ENCODE results near the gene GLG1. TPM values are rescaled to one million over a fixed set of nuclear protein-coding genes. Genes with fewer than 3 reads are reported as not detected.
"Not testable (repeated sequence)": the region's sequence is repeated elsewhere in the genome, so short reads cannot be mapped to it uniquely, and the experiment has no call there.

Gene GLG1
- total RNA-seq (2014; rRNA removed; shearing (Covaris generic)): 61.4 and 84.8 TPM in 2 replicates

DNA sequence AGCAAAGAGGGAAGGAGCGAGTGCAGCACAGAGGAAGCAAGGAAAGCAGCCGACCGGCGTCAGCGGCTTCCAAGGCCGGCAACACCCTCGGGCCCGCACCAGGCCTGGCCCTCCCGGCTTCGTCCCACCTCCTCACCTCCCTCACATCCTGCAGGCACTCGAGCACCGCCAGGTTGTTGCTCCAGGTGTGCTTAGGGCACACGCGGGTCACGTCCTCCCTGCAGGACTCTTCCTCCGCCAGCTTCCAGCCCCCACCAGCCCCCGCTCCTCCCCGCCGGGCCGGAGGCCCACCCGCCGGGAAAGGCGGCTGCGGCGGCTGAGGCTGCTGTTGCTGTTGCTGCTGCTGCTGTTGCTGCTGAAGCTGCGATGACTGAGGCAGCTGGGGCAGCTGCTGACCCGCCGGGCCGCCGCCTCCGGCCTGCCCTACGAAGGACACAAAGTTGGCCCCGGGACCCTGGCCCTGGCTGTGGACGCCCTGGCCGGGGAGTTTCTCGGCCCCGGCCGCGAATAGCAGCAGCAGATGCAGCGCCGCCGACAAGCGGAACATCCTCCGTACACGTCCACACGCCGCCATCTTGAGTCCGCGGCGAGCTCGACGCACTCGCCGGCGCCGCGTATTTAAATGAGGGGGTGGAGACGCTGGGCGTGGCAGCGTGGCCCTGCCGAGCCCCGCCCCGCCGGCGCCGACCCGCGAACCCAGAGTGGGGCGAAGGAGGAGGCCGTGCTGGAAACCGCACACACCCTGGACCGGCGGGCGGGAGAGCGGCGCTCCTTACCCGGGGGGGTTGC, at the start of gene GLG1:
GLG1 (minus strand) TSS at position 594 of the 789 bp plus-strand sequence; CDS start at position 574, 20 bp downstream.
- H3K27me3 ChIP-seq (ENCODE audit: control insufficient read depth, insufficient read depth, low read length): no peaks in the 10 kb centered on the region
- peak; percentile 96 for DNase-seq
- H3K4me3 ChIP-seq (ENCODE audit: insufficient read depth, low read depth, low read length): peak within 1 kb of the TSS; percentile 99
- no peaks in the 10 kb centered on the region for H3K36me3 ChIP-seq (replicated peaks; ENCODE audit: control insufficient read depth, insufficient read depth, low read length)

DNA sequence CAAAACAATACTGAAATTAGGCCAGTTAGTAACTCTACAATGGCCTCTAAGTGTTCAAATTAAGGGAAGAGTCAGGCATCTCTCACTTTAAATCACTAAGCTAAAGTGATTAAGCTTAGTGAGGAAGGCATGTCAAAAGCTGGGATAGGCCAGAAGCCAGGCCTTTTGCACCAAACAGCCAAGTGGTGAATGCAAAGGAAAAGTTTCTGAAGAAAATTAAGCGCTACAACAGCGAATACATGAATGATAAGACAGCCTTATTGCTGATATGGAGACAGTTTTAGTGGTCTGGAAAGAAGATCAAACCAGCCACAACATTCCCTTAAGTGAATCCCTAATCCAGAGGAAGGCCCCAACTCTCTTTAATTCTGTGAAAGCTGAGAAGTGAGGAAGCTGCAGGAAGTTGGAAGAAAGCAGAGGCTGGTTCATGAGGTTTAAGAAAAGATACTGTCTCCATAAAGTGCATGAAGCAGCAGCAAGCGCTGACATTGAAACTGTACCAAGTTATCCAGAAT, 47.7 kb upstream of the GLG1 start:
- H3K4me3 ChIP-seq (ENCODE audit: insufficient read depth, low read depth, low read length): no peak overlapping the region
- H3K36me3 ChIP-seq (replicated peaks; ENCODE audit: control insufficient read depth, insufficient read depth, low read length): peaks cover 33% of the 10 kb centered on the region
- no peaks in the 10 kb centered on the region for H3K27me3 ChIP-seq (ENCODE audit: control insufficient read depth, insufficient read depth, low read length)
- DNase-seq: no peak

- not testable (repeated sequence) for H3K4me3 ChIP-seq (ENCODE audit: insufficient read depth, low read depth, low read length); DNase-seq; H3K27me3 ChIP-seq (ENCODE audit: control insufficient read depth, insufficient read depth, low read length)
- H3K36me3 ChIP-seq (replicated peaks; ENCODE audit: control insufficient read depth, insufficient read depth, low read length): peaks cover 34% of the 10 kb centered on the region
These were observed 46.0 kb upstream of the GLG1 start for GRCh38 chr16:74652883-74653282.

DNA sequence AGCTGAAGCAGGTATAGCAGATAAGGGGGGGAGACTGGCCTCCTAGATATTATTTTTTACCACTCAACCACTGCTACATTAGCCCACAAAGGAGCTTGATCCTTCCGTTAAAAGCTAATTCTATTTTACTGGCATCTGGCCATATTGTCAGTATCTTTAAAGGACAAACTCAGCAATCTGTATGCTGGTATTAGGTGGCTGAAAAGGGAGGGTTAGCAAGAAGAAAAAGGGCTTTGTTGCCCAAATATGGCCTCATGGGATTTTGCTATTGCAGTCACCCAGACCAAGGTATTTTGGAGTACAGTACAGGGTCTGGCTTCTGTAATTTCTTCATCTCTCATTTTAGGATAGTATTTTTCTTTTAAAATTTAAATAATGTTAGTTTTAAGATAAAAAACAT, 45.3 kb upstream of the GLG1 start:
- H3K36me3 ChIP-seq (replicated peaks; ENCODE audit: control insufficient read depth, insufficient read depth, low read length): peaks cover 33% of the 10 kb centered on the region
- no peak for DNase-seq
- no peaks in the 10 kb centered on the region for H3K27me3 ChIP-seq (ENCODE audit: control insufficient read depth, insufficient read depth, low read length)

GRCh38 chr16:74651841-74652240, 44.9 kb upstream of the GLG1 start:
- Histone ChIP-seq H3K4me3 (ENCODE audit: insufficient read depth, low read depth, low read length) (no peak overlapping the region), H3K27me3 (ENCODE audit: control insufficient read depth, insufficient read depth, low read length) (no peaks in the 10 kb centered on the region), H3K36me3 (replicated peaks; ENCODE audit: control insufficient read depth, insufficient read depth, low read length) (peaks cover 30% of the 10 kb centered on the region)
- no peak for DNase-seq

More for the DNA sequence above, 45.3 kb upstream of the GLG1 start:
- H3K4me3 ChIP-seq (ENCODE audit: insufficient read depth, low read depth, low read length): no peak overlapping the region

DNA sequence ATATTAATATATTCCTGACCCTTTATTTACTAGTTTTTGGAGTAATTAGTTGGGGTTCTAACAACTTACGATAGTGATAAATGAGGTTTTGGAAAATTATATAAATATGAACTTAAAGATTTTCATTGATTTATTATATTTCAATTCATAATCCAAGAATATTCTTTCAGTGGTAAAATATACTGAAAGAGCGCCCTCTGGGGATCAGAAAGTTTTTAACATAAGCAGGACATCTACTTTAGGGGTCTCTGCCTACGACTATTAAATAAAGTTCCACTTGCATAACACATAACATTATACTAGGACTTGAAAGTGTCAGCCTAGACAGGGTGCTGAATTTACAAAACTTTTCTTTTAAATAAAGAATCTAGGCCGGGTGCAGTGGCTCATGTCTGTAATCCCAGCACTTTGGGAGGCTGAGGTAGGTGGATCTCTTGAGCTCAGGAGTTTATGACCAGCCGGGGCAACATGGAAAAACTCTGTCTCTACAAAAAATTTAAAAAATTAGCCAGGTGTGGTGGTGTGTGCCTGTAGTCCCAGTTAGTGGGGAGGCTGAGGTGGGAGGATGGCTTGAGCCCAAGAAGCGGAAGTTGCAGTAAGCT, 44.2 kb upstream of the GLG1 start:
- H3K4me3 ChIP-seq (ENCODE audit: insufficient read depth, low read depth, low read length): no peak overlapping the region
- H3K27me3 ChIP-seq (ENCODE audit: control insufficient read depth, insufficient read depth, low read length): no peaks in the 10 kb centered on the region
- H3K36me3 ChIP-seq (replicated peaks; ENCODE audit: control insufficient read depth, insufficient read depth, low read length): peaks cover 29% of the 10 kb centered on the region
- peak; percentile 25 for DNase-seq

- no peak overlapping the region for H3K4me3 ChIP-seq (ENCODE audit: insufficient read depth, low read depth, low read length)
- peaks cover 33% of the 10 kb centered on the region for H3K36me3 ChIP-seq (replicated peaks; ENCODE audit: control insufficient read depth, insufficient read depth, low read length)
- H3K27me3 ChIP-seq (ENCODE audit: control insufficient read depth, insufficient read depth, low read length): no peaks in the 10 kb centered on the region
- no peak for DNase-seq
These were observed 43.1 kb upstream of the GLG1 start for GRCh38 chr16:74649839-74650504.

DNA sequence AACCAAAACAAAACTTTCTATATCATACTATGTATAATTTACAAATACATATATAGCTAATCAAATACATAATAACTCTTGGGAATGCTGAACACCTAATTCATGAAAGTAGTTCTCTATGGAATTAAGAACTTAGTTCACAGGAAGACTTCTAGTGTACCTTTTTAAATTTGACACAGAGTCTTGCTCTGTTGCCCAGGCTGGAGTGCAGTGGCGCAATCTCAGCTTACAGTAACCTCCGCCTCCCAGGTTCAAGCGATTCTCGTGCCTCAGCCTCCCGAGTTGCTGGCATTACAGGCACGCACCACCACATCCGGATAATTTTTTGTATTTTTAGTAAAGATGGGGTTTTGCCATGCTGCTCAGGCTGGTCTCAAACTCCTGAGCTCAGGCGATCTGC, 35.1 kb upstream of the GLG1 start:
- Histone ChIP-seq H3K27me3 (ENCODE audit: control insufficient read depth, insufficient read depth, low read length) (no peaks in the 10 kb centered on the region), H3K4me3 (ENCODE audit: insufficient read depth, low read depth, low read length) (no peak overlapping the region), H3K36me3 (replicated peaks; ENCODE audit: control insufficient read depth, insufficient read depth, low read length) (peaks cover 30% of the 10 kb centered on the region)
- DNase-seq: no peak

- no peak for DNase-seq
- Histone ChIP-seq H3K27me3 (ENCODE audit: control insufficient read depth, insufficient read depth, low read length) (no peaks in the 10 kb centered on the region), H3K4me3 (ENCODE audit: insufficient read depth, low read depth, low read length) (no peak overlapping the region), H3K36me3 (replicated peaks; ENCODE audit: control insufficient read depth, insufficient read depth, low read length) (peaks cover 27% of the 10 kb centered on the region)
These were observed 31.0 kb upstream of the GLG1 start for GRCh38 chr16:74637742-74638453.

- Histone ChIP-seq H3K27me3 (ENCODE audit: control insufficient read depth, insufficient read depth, low read length) (no peaks in the 10 kb centered on the region), H3K36me3 (replicated peaks; ENCODE audit: control insufficient read depth, insufficient read depth, low read length) (peaks cover 37% of the 10 kb centered on the region)
- DNase-seq: no peak
These were observed 28.4 kb upstream of the GLG1 start for GRCh38 chr16:74635303-74635702.

GRCh38 chr16:74633686-74634085, 26.8 kb upstream of the GLG1 start:
- no peak for DNase-seq
- Histone ChIP-seq H3K4me3 (ENCODE audit: insufficient read depth, low read depth, low read length) (no peak overlapping the region), H3K36me3 (replicated peaks; ENCODE audit: control insufficient read depth, insufficient read depth, low read length) (peaks cover 42% of the 10 kb centered on the region), H3K27me3 (ENCODE audit: control insufficient read depth, insufficient read depth, low read length) (no peaks in the 10 kb centered on the region)

More at GRCh38 chr16:74635303-74635702, 28.4 kb upstream of the GLG1 start:
- H3K4me3 ChIP-seq (ENCODE audit: insufficient read depth, low read depth, low read length): no peak overlapping the region

DNA sequence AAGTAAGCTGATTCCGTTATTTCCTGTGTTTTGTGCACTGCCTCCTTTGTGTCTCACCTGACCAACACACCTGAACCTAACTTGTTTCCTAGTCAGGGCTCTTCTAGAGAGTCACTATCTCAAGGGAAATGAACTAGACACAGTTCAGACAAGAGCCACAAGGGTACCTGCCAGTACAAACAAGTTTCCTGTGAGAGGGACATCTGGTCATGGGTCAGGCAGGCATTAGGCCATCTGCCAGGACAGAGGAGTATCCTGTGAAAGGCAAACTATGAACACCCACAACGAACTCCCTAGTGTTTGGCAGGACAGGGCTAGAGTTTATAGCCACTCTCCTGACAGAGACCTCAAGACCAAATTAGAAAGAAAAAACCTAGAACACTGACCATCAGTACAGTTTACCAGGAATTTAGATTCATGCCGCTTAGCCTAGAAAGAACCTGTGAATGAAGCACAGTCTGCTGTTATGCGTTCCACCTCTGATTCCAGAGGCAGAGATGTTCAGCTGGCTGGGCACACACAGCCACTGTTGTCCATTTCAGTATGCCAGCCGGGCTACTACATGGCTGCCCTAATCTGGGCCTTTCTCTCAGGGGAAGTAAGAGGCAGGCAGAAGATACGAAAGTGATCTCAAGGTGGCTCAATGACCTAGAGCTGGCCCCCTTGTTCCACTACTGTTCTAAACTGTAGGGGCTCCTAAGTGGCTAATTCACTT, 20.7 kb upstream of the GLG1 start:
- Histone ChIP-seq H3K27me3 (ENCODE audit: control insufficient read depth, insufficient read depth, low read length) (no peaks in the 10 kb centered on the region), H3K4me3 (ENCODE audit: insufficient read depth, low read depth, low read length) (no peak overlapping the region), H3K36me3 (replicated peaks; ENCODE audit: control insufficient read depth, insufficient read depth, low read length) (peaks cover 59% of the 10 kb centered on the region)
- DNase-seq: no peak

DNA sequence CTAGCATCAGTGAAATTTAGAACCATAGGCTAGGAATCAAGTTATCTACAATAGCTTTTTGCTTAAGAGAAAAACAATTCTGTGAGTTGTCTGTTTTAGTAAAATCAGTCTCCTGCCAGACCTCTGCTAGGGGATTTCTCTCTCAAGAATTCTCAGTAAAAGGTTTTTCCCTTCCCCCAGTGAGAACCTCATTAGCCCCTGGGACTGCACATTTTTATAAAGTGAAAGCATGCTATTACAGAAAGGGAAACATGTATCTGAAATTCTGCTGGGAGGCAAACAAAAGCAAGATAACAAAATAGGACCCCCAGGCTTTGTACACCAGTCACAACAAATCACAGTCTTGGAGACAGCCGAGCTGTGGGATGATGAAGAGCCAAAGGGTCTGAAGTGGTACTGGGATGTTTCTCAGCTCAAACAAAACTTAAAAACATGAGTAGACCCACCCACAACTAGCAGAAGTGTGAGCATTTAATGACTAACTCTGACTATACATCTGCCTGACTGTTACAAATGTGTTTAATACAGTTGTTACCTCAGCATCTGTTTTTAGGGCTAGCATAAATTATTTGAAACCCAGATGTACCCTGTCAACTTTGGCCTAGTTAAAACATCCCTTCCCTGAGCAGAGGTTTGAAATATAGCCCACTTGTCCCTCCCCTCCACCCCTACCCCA, 20.0 kb upstream of the GLG1 start:
- Histone ChIP-seq H3K4me3 (ENCODE audit: insufficient read depth, low read depth, low read length) (no peak overlapping the region), H3K36me3 (replicated peaks; ENCODE audit: control insufficient read depth, insufficient read depth, low read length) (peaks cover 57% of the 10 kb centered on the region), H3K27me3 (ENCODE audit: control insufficient read depth, insufficient read depth, low read length) (no peaks in the 10 kb centered on the region)
- DNase-seq: no peak
